Peyer's patch (tissue), 4 donors: Measurements from ENCODE around the gene CPPED1.

Experiments used
- CTCF ChIP-seq, 6 experiments: fragments of 450-650 bp in 4 of 6; fragments of 200-600 bp in 2 of 6; sonication (generic) in 1 of 6; IDR thresholded peaks; one replicate each; pipeline ENCODE4 v1.5.1; 2017 to 2019; ENCODE audit warnings: antibody characterized with exemption in 6 of 6, mild to moderate bottlenecking in 3 of 6, moderate library complexity in 1 of 6
- POLR2A ChIP-seq, 2 donors: fragments of 450-650 bp; IDR thresholded peaks; one replicate each; pipeline ENCODE4 v1.5.1; 2017; ENCODE audit warnings: antibody characterized with exemption in 2 of 2, mild to moderate bottlenecking in 2 of 2, moderate library complexity in 2 of 2

GRCh38 chr16:12837291-12837690, 33.6 kb upstream of the CPPED1 start:
- TF ChIP-seq CTCF (IDR thresholded peaks at IDR 0.05) (no peak), POLR2A (IDR thresholded peaks at IDR 0.05) (no peak)
